Stimulated activated CD4-positive, alpha-beta T cell treated with anti-CD3 and anti-CD28 coated beads, Interleukin-1b, Interleukin-23, amount 100 ng/mL, for 24 hours (primary cell): ENCODE measurements around the gene GAS7.
A peak's percentile ranks its signal among the peaks of the same experiment; 100 is the strongest.

Experiments used
- DNase-seq, 4 experiments: peaks; one replicate each; pipeline ENCODE4 v3.0.0-alpha.2; 2020; ENCODE audit warnings: low read depth in 4 of 4, low spot score in 1 of 4

GAS7 gene

DNA sequence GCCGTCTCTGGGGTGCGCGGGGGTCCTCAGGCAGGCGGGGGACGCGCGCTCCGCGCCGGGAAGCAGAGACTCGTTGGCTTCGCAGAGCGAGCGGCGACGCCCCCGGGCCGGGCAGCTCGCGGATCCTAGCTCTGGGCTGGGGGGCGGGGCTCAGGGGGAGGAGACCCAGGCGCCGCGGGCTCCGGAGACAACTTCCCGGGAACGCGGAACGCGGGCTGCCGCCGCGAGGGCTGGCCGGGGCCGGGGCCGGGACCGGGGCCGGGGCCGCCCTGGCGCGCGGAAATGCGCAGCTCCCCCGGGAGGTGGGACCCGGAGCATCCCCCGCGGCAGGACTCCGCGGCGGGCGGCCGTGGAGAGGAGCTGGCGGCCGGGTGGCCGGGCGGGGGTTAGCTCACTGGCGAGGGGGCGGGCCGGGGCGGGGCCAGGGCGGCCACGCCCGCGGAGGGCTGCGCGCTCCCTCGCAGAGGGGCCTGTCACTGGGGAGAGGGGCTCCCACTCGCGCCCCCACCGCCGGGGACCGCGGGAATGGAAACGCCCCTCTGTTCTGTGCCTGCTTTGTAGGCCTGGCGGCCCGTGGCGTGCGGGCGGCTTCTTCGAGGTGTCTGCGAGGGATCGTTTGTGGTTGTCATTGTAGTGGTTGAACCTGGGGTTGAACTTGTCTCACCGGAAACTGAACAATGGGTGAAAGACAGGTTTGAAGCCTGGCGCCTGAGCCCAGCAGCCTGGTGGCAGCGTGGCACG is at the start of gene GAS7:
Gene GAS7, minus strand, starts transcription at position 98 of the 741 bp plus-strand sequence.
- peak in 1 of 4 experiments; percentile 9 for DNase-seq

- DNase-seq: no peak
These were observed 49.4 kb upstream of the GAS7 start for GRCh38 chr17:10247810-10248209.

- DNase-seq: no peak
These were observed 45.8 kb upstream of the GAS7 start for GRCh38 chr17:10243883-10244844.

GRCh38 chr17:10241781-10242180 is 43.4 kb upstream of the GAS7 start:
- no peak for DNase-seq

DNA sequence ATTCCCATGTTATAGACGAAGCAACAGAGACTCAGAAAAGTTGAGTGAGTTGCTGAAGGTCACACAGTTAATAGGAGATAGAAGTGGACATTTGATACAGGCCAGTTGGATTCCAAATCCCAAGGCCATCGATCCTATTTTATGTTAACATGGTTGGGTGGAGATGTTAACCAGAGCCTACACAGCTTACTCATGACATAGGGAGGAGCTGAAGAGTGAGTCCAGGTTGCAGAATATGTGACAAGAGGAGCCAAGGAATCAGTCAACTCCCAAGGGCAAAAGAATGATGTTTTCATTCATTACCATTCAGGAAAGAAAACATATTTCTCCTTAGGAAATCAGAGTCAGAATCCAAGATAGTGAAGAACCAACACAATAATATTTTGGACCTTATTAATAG is 40.3 kb upstream of the GAS7 start:
- no peak for DNase-seq

- DNase-seq: no peak
These were observed 35.6 kb upstream of the GAS7 start for GRCh38 chr17:10234033-10234432.

GRCh38 chr17:10233161-10233560 is 34.8 kb upstream of the GAS7 start:
- no peak for DNase-seq

- DNase-seq: no peak
These were observed 30.8 kb upstream of the GAS7 start for GRCh38 chr17:10229181-10229580.

DNA sequence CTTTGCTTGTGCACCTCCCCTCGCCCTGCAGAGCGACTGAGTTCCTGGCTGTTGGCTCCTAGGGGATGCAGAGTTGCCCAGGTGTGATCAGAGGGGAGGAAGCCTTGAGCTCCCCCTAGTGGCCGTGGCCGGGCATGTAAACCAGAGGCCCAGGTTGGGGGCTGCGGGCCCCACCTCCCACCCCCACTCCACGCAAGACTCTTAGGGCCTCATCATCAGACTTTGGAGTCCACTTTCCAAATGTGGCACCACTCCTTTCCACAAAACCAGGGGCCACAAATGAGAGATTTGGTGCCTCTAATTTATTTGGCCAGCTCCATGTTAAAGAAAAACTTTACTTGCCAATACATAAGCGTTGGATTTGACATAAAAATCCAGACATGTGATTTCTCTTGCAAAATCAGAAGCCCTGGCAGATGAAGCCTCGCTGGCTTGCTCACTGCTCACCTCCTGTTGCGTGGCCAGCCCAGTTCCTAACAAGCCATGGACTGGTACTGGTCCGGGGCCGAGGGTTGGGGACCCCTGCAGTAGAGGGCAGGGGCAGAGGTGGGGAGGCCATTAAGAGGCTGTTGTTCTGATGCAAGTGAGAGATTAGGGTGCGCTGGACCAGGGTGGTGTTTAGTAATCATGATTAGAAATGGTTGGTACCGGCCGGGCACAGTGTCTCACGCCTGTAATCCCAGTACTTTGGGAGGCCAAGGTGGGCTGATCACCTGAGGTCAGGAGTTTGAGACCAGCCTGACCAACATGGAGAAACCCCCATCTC is 28.7 kb upstream of the GAS7 start:
- peak in 3 of 4 experiments; percentile 4 to 32 (median 20) for DNase-seq

DNA sequence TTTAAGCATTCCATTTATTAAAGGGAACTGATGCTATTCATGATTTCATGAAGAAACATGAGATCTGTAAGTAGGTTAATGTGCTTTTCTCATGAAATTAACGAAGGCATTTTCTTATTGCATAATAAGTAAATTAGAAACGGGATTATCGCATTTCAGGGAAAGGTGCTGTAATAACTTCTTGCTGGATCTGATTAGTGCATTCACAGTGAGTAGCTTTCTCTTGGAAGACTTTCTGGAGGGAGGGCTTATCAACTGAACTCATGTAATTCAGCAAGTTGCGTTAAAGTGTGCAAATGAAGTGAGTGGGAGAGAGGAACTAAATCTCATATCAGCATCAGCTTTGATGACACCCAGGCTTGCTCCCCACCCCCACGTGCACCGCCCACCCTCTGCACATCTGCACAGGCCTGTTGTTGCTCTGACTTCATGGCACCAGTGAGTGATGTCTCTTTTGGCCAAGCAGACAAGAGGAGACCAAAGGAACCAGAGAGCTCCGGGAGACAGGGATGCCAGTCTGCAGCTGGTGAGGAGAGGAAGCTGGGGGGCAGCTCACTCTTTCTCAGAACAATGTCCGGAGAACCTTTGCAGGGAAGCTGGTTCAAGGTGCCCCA is 26.3 kb upstream of the GAS7 start:
- DNase-seq: no peak

DNA sequence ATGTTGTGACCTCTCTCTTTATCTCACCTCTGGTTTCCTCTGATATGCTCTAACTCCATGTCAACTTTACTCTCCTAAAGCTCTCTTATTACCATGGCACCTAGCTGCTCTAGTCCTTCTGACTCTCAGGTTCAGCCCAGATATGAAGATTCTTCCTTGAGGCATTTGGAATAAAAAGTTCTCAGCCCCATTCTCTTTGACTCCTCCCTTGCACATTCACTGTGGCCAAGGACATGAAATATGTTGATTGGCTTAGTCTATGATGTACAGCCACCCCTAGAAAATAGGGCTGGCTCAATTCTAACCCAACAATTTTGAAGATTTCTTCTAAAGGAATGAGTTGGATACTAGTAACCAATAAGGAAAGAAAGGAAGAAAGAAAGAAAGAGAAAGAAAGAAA is 20.8 kb upstream of the GAS7 start:
- DNase-seq: no peak

- no peak for DNase-seq
These were observed 19.5 kb upstream of the GAS7 start for GRCh38 chr17:10217916-10218315.

DNA sequence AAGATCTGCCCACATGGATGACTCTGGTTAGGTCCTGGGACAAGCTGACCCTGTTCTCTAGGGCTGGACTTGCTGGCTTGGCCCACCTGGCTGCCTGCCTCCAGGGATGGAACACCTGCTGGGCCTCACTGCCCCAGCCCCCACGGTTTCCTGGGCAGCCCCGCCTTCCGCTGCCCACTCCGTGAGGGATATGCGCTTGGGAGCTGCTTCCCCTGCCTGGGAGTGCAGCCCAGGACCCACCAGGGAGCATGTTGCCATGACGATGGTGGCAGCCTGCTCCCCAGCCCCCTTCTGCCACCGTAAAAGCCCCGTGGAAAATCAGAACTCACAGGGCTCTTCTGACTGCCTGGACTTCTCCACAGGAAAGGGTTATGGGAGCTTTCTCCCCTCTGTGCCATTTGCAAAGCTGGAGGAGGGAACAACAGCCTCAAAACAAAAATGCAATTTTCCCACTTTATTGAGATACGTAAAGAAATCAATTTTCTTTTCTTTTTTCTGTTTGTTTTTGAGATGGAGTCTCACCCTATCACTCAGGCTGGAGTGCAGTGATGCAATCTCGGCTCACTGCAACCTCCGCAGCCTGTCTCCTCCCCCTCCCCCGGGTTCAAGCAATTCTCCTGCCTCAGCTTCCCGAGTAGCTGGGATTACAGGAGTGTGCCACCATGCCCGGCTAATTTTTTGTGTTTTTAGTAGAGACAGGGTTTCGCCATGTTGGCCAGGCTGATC is 18.0 kb upstream of the GAS7 start:
- DNase-seq: no peak

- DNase-seq: no peak
These were observed 16.9 kb upstream of the GAS7 start for GRCh38 chr17:10215286-10215685.

DNA sequence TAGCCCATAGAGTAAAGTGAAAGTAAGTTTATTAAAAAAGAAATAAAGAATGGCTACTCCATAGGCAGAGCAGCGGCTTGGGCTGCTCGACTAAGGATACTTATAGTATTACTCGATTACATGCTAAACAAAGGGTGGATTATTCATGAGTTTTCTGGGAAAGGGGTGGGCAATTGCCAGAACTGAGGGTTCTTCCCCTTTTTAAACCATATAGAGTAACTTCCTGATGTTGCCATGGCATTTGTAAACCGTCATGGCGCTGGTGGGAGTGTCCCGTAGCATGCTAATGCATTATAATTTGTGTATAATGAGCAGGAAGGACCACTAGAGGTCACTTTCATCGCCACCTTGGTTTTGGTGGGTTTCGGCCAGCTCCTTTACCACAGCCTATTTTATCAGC is 13.3 kb upstream of the GAS7 start:
- DNase-seq: no peak

- DNase-seq: no peak
These were observed 11.8 kb upstream of the GAS7 start for GRCh38 chr17:10210151-10210574.

DNA sequence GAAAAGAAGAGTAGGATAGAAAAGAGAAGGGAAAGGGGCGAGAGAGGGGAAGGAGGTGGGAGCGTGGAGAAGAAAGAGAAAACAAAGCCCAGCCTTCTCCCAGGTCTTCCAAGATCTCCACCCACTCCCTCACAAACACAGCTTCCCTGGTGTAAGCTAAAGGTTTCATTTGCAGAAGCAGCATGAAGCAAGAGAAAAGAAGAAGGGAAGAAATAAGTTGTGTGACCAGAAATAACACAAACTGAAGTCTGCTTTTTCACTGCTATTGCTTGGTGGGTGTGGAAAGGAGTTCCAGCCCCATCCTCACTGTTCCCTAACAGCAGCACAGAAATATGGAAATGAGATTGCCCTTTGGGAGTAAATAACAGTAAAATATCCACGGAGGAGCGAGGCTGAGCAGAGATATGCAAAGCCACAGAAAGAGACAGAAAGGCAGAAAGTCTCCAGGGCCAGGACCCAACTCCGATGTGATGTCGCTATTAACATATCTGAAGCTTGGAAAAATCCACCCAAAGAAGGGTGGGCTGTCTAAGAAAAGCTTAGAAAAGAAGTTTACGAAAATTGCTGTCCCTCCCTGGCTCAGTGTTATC is 10.3 kb upstream of the GAS7 start:
- no peak for DNase-seq

- DNase-seq: no peak
These were observed 8.7 kb upstream of the GAS7 start for GRCh38 chr17:10207153-10207552.

DNA sequence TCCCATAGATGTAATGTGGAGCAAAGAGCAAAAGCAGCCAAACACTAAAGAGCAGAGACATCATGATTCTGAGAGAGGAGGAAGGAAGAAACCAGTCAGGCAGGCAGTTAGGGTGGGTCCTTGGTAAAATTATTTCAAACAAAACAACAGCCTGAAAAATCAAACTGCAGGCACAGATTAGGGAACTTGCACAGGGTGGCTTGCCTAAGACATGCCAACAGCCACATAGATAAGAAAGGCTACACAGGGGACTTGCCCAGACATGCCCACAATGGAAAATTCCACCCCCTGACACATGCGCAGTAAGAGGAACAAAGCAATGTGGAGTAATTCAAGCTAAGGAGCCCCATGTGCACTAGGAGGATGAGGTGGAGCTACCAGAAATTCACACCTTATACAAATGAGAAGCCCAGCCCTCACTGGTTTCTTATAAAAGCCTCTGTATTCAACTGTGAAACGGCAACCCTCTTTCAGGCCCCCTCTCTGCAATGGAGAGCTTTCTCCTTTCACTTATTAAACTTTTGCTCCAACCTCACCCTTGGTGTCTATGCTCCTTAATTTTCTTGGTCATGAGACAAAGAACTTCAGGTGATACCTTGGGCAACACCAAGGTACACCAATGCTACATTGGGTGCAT is 7.3 kb upstream of the GAS7 start:
- DNase-seq: no peak
